Measurements from ENCODE around the gene WNT11.

WNT11 gene

GRCh38 chr11:76238551-76238950 is 32.2 kb upstream of the WNT11 start:
- DNase-seq = no peak

- DNase-seq = no peak
These were observed 31.6 kb upstream of the WNT11 start for GRCh38 chr11:76237914-76238313.

- no peak for DNase-seq
These were observed 30.8 kb upstream of the WNT11 start for GRCh38 chr11:76237000-76237649.

- DNase-seq = peak in 29 of 56 donors; percentile 50 to 87 (median 79)
These were observed 30.0 kb upstream of the WNT11 start for GRCh38 chr11:76236092-76236999.

GRCh38 chr11:76235233-76236091 is 29.2 kb upstream of the WNT11 start:
- peak; percentile 65 to 98 (median 89) for DNase-seq

- DNase-seq = peak in 39 of 56 donors; percentile 33 to 85 (median 66)
These were observed 28.3 kb upstream of the WNT11 start for GRCh38 chr11:76234416-76235232.

GRCh38 chr11:76234021-76234415 is 27.7 kb upstream of the WNT11 start:
- peak in 2 of 56 donors; percentile 23 for DNase-seq

GRCh38 chr11:76233196-76233921 is 27.1 kb upstream of the WNT11 start:
- DNase-seq = no peak

GRCh38 chr11:76232026-76232665 is 25.8 kb upstream of the WNT11 start:
- DNase-seq = no peak

GRCh38 chr11:76231121-76231738 is 24.9 kb upstream of the WNT11 start:
- DNase-seq = no peak

GRCh38 chr11:76230392-76230791 is 24.1 kb upstream of the WNT11 start:
- no peak for DNase-seq

- DNase-seq = no peak
These were observed 23.5 kb upstream of the WNT11 start for GRCh38 chr11:76229690-76230240.

GRCh38 chr11:76228875-76229149 is 22.5 kb upstream of the WNT11 start:
- no peak for DNase-seq

- DNase-seq = no peak
These were observed 22.0 kb upstream of the WNT11 start for GRCh38 chr11:76228071-76228874.

- DNase-seq = no peak
These were observed 20.3 kb upstream of the WNT11 start for GRCh38 chr11:76226626-76227025.

- no peak for DNase-seq
These were observed 18.9 kb upstream of the WNT11 start for GRCh38 chr11:76225122-76225611.

GRCh38 chr11:76224461-76225121 is 18.3 kb upstream of the WNT11 start:
- DNase-seq = no peak

Measured in nucleus accumbens (tissue), 56 donors.